ENCODE results near the gene ABCC8. TPM values are rescaled to one million over a fixed set of nuclear protein-coding genes. Genes with fewer than 3 reads are reported as not detected.

Gene ABCC8
- total RNA-seq, 1 donor = not detected

GRCh38 chr11:17371614-17372013 lies 105.0 kb downstream of the ABCC8 start:
- Histone ChIP-seq H4K20me1 (ENCODE audit: insufficient read depth, low read length) (no peaks in the 10 kb centered on the region), H3K4me2 (ENCODE audit: insufficient read depth, low read length) (no peak overlapping the region), H2AFZ (ENCODE audit: low read length) (no peak overlapping the region), H3K79me2 (ENCODE audit: insufficient read depth, low read length) (peaks cover 2% of the 10 kb centered on the region), H3K27me3 (ENCODE audit: insufficient read depth, low read length) (no peaks in the 10 kb centered on the region), H3K4me1 (ENCODE audit: insufficient read depth, low read length) (no peaks in the 10 kb centered on the region), H3K27ac (ENCODE audit: low read depth, low read length) (no peak overlapping the region), H3K4me3 (ENCODE audit: insufficient read depth, low read length) (no peak overlapping the region), H3K36me3 (ENCODE audit: insufficient read depth, low read length) (peaks cover 41% of the 10 kb centered on the region), H3K9me3 (ENCODE audit: low read depth, low read length) (peaks cover 28% of the 10 kb centered on the region)
- TF ChIP-seq CTCF (IDR thresholded peaks at IDR 0.05; ENCODE audit: extremely low read depth, low read depth, low read length) = no peak
- DNase-seq (ENCODE audit: insufficient read length, low spot score, missing footprints) = no peak

DNA sequence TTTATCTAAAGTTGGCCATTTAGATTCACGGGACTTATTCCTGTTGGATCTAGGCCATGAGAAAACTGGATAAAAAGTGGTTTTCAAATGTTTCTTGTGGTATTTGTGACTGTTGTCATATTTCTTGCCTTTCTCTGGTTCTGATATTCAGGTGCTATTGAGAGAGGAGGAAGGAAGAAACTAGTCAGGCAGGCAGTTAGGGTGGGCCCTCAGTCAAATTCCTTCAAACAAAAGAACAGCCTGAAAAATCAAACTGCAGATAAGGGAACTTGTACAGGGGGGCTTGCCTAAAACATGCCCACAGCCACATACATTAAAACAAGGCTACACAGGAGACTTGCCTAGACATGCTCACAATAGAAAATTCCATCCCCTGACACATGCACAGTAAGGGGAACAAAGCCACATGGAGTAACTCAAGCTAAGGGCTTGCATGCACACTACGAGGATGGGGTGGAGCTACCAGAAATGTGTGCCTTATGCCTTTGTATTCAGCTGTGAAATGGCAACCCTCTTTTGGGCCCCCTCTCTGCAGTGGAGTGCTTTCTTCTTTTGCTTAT lies 106.9 kb downstream of the ABCC8 start:
- H3K4me2 ChIP-seq (ENCODE audit: insufficient read depth, low read length) = no peak overlapping the region

GRCh38 chr11:17369094-17369493 lies 107.6 kb downstream of the ABCC8 start:
- no peak for TF ChIP-seq CTCF (IDR thresholded peaks at IDR 0.05; ENCODE audit: extremely low read depth, low read depth, low read length)
- no peak overlapping the region for H3K27ac ChIP-seq (ENCODE audit: low read depth, low read length)
- no peak for DNase-seq (ENCODE audit: insufficient read length, low spot score, missing footprints)

More for the DNA sequence above, 106.9 kb downstream of the ABCC8 start:
- no peaks in the 10 kb centered on the region for H3K27me3 ChIP-seq (ENCODE audit: insufficient read depth, low read length)
- H4K20me1 ChIP-seq (ENCODE audit: insufficient read depth, low read length) = no peaks in the 10 kb centered on the region
- no peak for DNase-seq (ENCODE audit: insufficient read length, low spot score, missing footprints)
- H3K27ac ChIP-seq (ENCODE audit: low read depth, low read length) = no peak overlapping the region
- H3K9me3 ChIP-seq (ENCODE audit: low read depth, low read length) = peaks cover 28% of the 10 kb centered on the region
- peaks cover 2% of the 10 kb centered on the region for H3K79me2 ChIP-seq (ENCODE audit: insufficient read depth, low read length)
- no peaks in the 10 kb centered on the region for H3K4me1 ChIP-seq (ENCODE audit: insufficient read depth, low read length)
- H3K36me3 ChIP-seq (ENCODE audit: insufficient read depth, low read length) = peaks cover 41% of the 10 kb centered on the region
- H2AFZ ChIP-seq (ENCODE audit: low read length) = no peak overlapping the region
- H3K4me3 ChIP-seq (ENCODE audit: insufficient read depth, low read length) = no peak overlapping the region
- no peak for TF ChIP-seq CTCF (IDR thresholded peaks at IDR 0.05; ENCODE audit: extremely low read depth, low read depth, low read length)

GRCh38 chr11:17368551-17368950 lies 108.1 kb downstream of the ABCC8 start:
- Histone ChIP-seq H3K4me3 (ENCODE audit: insufficient read depth, low read length) (no peak overlapping the region), H3K27ac (ENCODE audit: low read depth, low read length) (no peak overlapping the region), H2AFZ (ENCODE audit: low read length) (no peak overlapping the region), H3K36me3 (ENCODE audit: insufficient read depth, low read length) (peaks cover 41% of the 10 kb centered on the region), H3K27me3 (ENCODE audit: insufficient read depth, low read length) (no peaks in the 10 kb centered on the region), H3K4me2 (ENCODE audit: insufficient read depth, low read length) (no peak overlapping the region), H4K20me1 (ENCODE audit: insufficient read depth, low read length) (no peaks in the 10 kb centered on the region), H3K9me3 (ENCODE audit: low read depth, low read length) (peaks cover 28% of the 10 kb centered on the region), H3K4me1 (ENCODE audit: insufficient read depth, low read length) (no peaks in the 10 kb centered on the region), H3K79me2 (ENCODE audit: insufficient read depth, low read length) (peaks cover 4% of the 10 kb centered on the region)
- no peak for TF ChIP-seq CTCF (IDR thresholded peaks at IDR 0.05; ENCODE audit: extremely low read depth, low read depth, low read length)
- no peak for DNase-seq (ENCODE audit: insufficient read length, low spot score, missing footprints)

More at GRCh38 chr11:17369094-17369493, 107.6 kb downstream of the ABCC8 start:
- H3K4me3 ChIP-seq (ENCODE audit: insufficient read depth, low read length) = no peak overlapping the region
- H2AFZ ChIP-seq (ENCODE audit: low read length) = no peak overlapping the region
- no peaks in the 10 kb centered on the region for H3K4me1 ChIP-seq (ENCODE audit: insufficient read depth, low read length)
- H3K36me3 ChIP-seq (ENCODE audit: insufficient read depth, low read length) = peaks cover 41% of the 10 kb centered on the region
- H3K9me3 ChIP-seq (ENCODE audit: low read depth, low read length) = peaks cover 28% of the 10 kb centered on the region
- H3K4me2 ChIP-seq (ENCODE audit: insufficient read depth, low read length) = no peak overlapping the region
- no peaks in the 10 kb centered on the region for H4K20me1 ChIP-seq (ENCODE audit: insufficient read depth, low read length)
- no peaks in the 10 kb centered on the region for H3K27me3 ChIP-seq (ENCODE audit: insufficient read depth, low read length)
- peaks cover 2% of the 10 kb centered on the region for H3K79me2 ChIP-seq (ENCODE audit: insufficient read depth, low read length)
